B cell (primary cell): ENCODE results near the gene CACHD1. TPM values are rescaled to one million over a fixed set of nuclear protein-coding genes. Genes with fewer than 3 reads are reported as not detected.

ENCODE experiments used
- ATAC-seq: fragments of 200-7000 bp; cut with Tn5 transposase; one replicate; pipeline ENCODE4 v1.10.0; 2021; ENCODE audit warnings: low read depth, mild to moderate bottlenecking, moderate number of reproducible peaks, moderate library complexity
- CTCF ChIA-PET: fragments of 350-600 bp; sonication (Branson Sonifier 250); formaldehyde crosslinking; loops from one replicate; lab custom pipeline; 2021; ENCODE audit warnings: antibody characterized with exemption, inconsistent platforms; lab: Charles Lee
- POLR2A ChIA-PET: fragments of 350-600 bp; sonication (Branson Sonifier 250); formaldehyde crosslinking; loops from one replicate; lab custom pipeline; 2021; ENCODE audit warnings: antibody characterized with exemption; lab: Charles Lee
- DNase-seq: peaks from one replicate; pipeline ENCODE4 v3.0.0; 2013
- H2AFZ ChIP-seq: 2 replicates; pipeline ENCODE4 v1.6.1; 2012; ENCODE audit warnings: mild to moderate bottlenecking, low read depth, low read length; ENCODE audit not compliant: insufficient read depth, poor library complexity, severe bottlenecking
- H3K27ac ChIP-seq, 2 donors: 1 replicate in 1 of 2; 2 replicates in 1 of 2; pipeline ENCODE4 v1.5.1; 2012 to 2013; ENCODE audit warnings: low read length in 2 of 2, mild to moderate bottlenecking in 2 of 2, moderate library complexity in 1 of 2
- H3K27me3 ChIP-seq, 4 experiments: fragments of 200-600 bp in 1 of 4; sonication (generic) in 1 of 4; replicated peaks in 1 of 4; 1 replicate in 2 of 4; 2 replicates in 2 of 4; pipeline versions ENCODE4 v1.6.1 to v1.7.0; 2013 to 2016; ENCODE audit warnings: low read length in 3 of 4, mild to moderate bottlenecking in 2 of 4, mixed read lengths in 1 of 4, moderate library complexity in 1 of 4; ENCODE audit not compliant: insufficient read depth in 4 of 4, control insufficient read depth in 3 of 4; ENCODE audit errors: control extremely low read depth in 1 of 4
- H3K36me3 ChIP-seq, 2 experiments: replicated peaks in 1 of 2; 1 replicate in 1 of 2; 2 replicates in 1 of 2; pipeline versions ENCODE4 v1.6.1 to v1.7.1; 2013; ENCODE audit warnings: low read length in 1 of 2; ENCODE audit not compliant: insufficient read depth in 2 of 2, control insufficient read depth in 1 of 2; ENCODE audit errors: control extremely low read depth in 1 of 2, extremely low read depth in 1 of 2
- H3K4me1 ChIP-seq, 2 donors: fragments of 200-600 bp in 1 of 2; sonication (generic) in 1 of 2; 1 replicate in 1 of 2; 2 replicates in 1 of 2; pipeline versions ENCODE4 v1.5.1 to v1.6.1; 2013 to 2017; ENCODE audit warnings: low read length in 2 of 2; ENCODE audit not compliant: control insufficient read depth in 2 of 2, insufficient read depth in 2 of 2
- H3K4me2 ChIP-seq: replicated peaks from 2 replicates; pipeline ENCODE3; 2012; ENCODE audit warnings: mild to moderate bottlenecking, low read depth, low read length; ENCODE audit not compliant: poor library complexity, severe bottlenecking
- H3K4me3 ChIP-seq, 5 experiments: fragments of 200-600 bp in 1 of 5; sonication (generic) in 1 of 5; 1 replicate in 3 of 5; 2 replicates in 2 of 5; pipeline versions ENCODE4 v1.5.1 to v1.7.0; 2011 to 2016; ENCODE audit warnings: low read length in 4 of 5, mild to moderate bottlenecking in 4 of 5, low read depth in 2 of 5, control low read depth in 1 of 5, moderate library complexity in 1 of 5; ENCODE audit not compliant: insufficient read depth in 1 of 5; ENCODE audit errors: control extremely low read depth in 1 of 5, extremely low read depth in 1 of 5
- H3K79me2 ChIP-seq: fragments of 200-600 bp; sonication (generic); one replicate; pipeline ENCODE4 v1.6.0; 2016; ENCODE audit warnings: low read length; ENCODE audit not compliant: control insufficient read depth, insufficient read depth
- H3K9ac ChIP-seq: fragments of 200-600 bp; sonication (generic); 2 replicates; pipeline ENCODE4 v1.6.1; 2017; ENCODE audit warnings: mild to moderate bottlenecking, low read length, moderate library complexity
- H3K9me3 ChIP-seq, 3 donors: one replicate each; pipeline versions ENCODE4 v1.6.1 to v1.7.1; 2013; ENCODE audit warnings: low read length in 2 of 3; ENCODE audit not compliant: control insufficient read depth in 2 of 3, insufficient read depth in 1 of 3; ENCODE audit errors: control extremely low read depth in 1 of 3
- H4K20me1 ChIP-seq: 2 replicates; pipeline ENCODE4 v1.6.0; 2012; ENCODE audit warnings: mild to moderate bottlenecking, low read length; ENCODE audit not compliant: insufficient read depth, control insufficient read depth, poor library complexity, severe bottlenecking
- H3K27ac Mint-ChIP-seq: one replicate; pipeline ENCODE4 v1.8.0; 2021; ENCODE audit warnings: mixed read lengths
- H3K27me3 Mint-ChIP-seq: one replicate; pipeline ENCODE4 v1.8.0; 2021; ENCODE audit warnings: mixed read lengths
- H3K4me1 Mint-ChIP-seq: one replicate; pipeline ENCODE4 v1.8.0; 2021; ENCODE audit warnings: mixed read lengths
- H3K4me3 Mint-ChIP-seq: one replicate; pipeline ENCODE4 v1.8.0; 2021; ENCODE audit warnings: mixed read lengths
- H3K9me3 Mint-ChIP-seq: one replicate; pipeline ENCODE4 v1.8.0; 2022; ENCODE audit warnings: mixed read lengths; ENCODE audit not compliant: insufficient read depth
- EZH2 ChIP-seq: IDR thresholded peaks from 2 replicates; pipeline ENCODE4 v1.6.1; 2012; ENCODE audit warnings: borderline replicate concordance, low read depth, mild to moderate bottlenecking, moderate library complexity, low read length; ENCODE audit not compliant: insufficient read depth, poor library complexity, severe bottlenecking
- WGBS: methylation state at CpG from one replicate; pipeline ENCODE4 v1.1.5; 2013; ENCODE audit warnings: missing lambda C conversion rate; ENCODE audit not compliant: insufficient coverage; 5-methylcytosine and 5-hydroxymethylcytosine counted together
- intact Hi-C: fragments of 100-400 bp; cut with micrococcal nuclease; formaldehyde crosslinking; loops from one replicate; pipeline ENCODE4 v1.10.0; 2022
- polyA plus RNA-seq: library from polyadenylated mRNA; depleted of rRNA; stranded (reverse); fragments of >200 nt; gene quantifications from 2 replicates; pipeline ENCODE4 v1.2.3, GENCODE V29; 2012
- total RNA-seq, 2 donors: library from RNA; stranded (reverse); fragments of 120-200 nt in 1 of 2; gene quantifications; 1 replicate in 1 of 2; 2 replicates in 1 of 2; pipeline versions ENCODE4 v1.2.3 to v1.2.4, GENCODE V29; 2013 to 2022
- TF ChIP-seq, protein P1 (sequence below): fragments of 200-600 bp; IDR thresholded peaks from one replicate; pipeline ENCODE4 v1.8.0; 2022; ENCODE audit warnings: antibody characterized with exemption, mild to moderate bottlenecking

CACHD1 gene
- total and polyA plus RNA-seq, 2 donors (not counting 1 experiment from before 2014, with no cell fraction given): not detected

DNA sequence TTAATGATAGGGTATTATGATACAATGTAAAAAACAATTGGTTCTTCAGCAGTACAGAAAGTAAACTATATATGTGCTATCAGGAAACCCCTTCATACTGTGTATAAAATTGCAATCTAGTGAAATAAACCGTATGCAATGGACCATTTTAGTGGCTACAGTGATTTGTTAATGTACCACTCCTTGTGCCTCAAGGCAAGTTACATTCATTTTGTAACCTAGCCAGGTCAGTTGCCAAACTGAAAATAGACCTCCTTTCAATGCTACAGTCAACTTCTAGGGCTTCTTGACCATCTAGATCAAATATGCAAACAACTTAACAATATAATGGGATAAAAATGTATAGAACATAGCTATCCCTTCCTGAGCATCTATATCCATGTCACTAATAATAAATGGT, 223.0 kb downstream of the CACHD1 start:
- no peak overlapping the region for H3K9ac ChIP-seq
- H3K27ac ChIP-seq: no peak overlapping the region
- ATAC-seq: no peak
- H3K36me3 ChIP-seq: no peaks in the 10 kb centered on the region
- H3K4me2 ChIP-seq: no peak overlapping the region
- H3K4me1 ChIP-seq: no peaks in the 10 kb centered on the region
- TF ChIP-seq, protein P1, sequence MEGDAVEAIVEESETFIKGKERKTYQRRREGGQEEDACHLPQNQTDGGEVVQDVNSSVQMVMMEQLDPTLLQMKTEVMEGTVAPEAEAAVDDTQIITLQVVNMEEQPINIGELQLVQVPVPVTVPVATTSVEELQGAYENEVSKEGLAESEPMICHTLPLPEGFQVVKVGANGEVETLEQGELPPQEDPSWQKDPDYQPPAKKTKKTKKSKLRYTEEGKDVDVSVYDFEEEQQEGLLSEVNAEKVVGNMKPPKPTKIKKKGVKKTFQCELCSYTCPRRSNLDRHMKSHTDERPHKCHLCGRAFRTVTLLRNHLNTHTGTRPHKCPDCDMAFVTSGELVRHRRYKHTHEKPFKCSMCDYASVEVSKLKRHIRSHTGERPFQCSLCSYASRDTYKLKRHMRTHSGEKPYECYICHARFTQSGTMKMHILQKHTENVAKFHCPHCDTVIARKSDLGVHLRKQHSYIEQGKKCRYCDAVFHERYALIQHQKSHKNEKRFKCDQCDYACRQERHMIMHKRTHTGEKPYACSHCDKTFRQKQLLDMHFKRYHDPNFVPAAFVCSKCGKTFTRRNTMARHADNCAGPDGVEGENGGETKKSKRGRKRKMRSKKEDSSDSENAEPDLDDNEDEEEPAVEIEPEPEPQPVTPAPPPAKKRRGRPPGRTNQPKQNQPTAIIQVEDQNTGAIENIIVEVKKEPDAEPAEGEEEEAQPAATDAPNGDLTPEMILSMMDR: no peak
- no peak for TF ChIP-seq EZH2
- H3K4me3 Mint-ChIP-seq: no peak overlapping the region
- no peaks in the 10 kb centered on the region for H4K20me1 ChIP-seq
- CTCF ChIA-PET: no interaction called here
- intact Hi-C loops: no loop called here
- no peaks in the 10 kb centered on the region for H3K9me3 Mint-ChIP-seq
- no peak for DNase-seq
- no peaks in the 10 kb centered on the region for H3K4me1 Mint-ChIP-seq
- peaks cover 20% of the 10 kb centered on the region for H3K27me3 Mint-ChIP-seq
- WGBS: no CpG with 5 or more reads among the region's 1 CpG
- no peak overlapping the region for H3K27ac Mint-ChIP-seq
- H3K9me3 ChIP-seq: no peaks in the 10 kb centered on the region
- no peaks in the 10 kb centered on the region for H3K79me2 ChIP-seq
- H2AFZ ChIP-seq: no peak overlapping the region
- no peaks in the 10 kb centered on the region for H3K27me3 ChIP-seq
- H3K4me3 ChIP-seq: no peak overlapping the region
- POLR2A ChIA-PET: no interaction called here

DNA sequence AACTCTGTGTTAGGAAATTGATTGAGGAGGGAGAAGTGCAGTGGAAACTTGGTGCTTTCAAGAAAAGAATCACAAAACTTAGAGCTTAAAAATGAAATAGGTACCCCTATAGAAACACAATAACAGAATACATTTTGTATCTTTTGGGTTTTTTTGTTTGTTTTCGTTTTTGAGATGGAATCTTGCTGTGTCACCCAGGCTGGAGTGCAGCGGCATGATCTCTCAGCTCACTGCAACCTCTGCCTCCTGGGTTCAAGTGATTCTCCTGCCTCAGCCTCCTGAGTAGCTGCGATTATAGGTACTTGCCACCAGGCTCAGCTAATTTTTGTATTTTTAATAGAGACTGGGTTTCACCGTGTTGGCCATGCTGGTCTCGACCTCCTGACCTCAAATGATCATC, 223.5 kb downstream of the CACHD1 start:
- intact Hi-C loops: no loop called here
- no peaks in the 10 kb centered on the region for H3K9me3 Mint-ChIP-seq
- Histone ChIP-seq H3K4me3 (no peak overlapping the region), H3K27me3 (no peaks in the 10 kb centered on the region), H4K20me1 (no peaks in the 10 kb centered on the region), H3K9me3 (no peaks in the 10 kb centered on the region), H3K27ac (no peak overlapping the region), H3K36me3 (no peaks in the 10 kb centered on the region), H3K79me2 (no peaks in the 10 kb centered on the region), H3K4me2 (no peak overlapping the region), H3K4me1 (no peaks in the 10 kb centered on the region), H3K9ac (no peak overlapping the region), H2AFZ (no peak overlapping the region)
- no peak for TF ChIP-seq EZH2
- TF ChIP-seq, protein P1: no peak
- ChIA-PET CTCF (no interaction called here), POLR2A (no interaction called here)
- H3K4me1 Mint-ChIP-seq: no peaks in the 10 kb centered on the region
- ATAC-seq (no peak), DNase-seq (no peak)
- 85% methylated on average over 5 of the region's 5 CpGs for WGBS
- no peak overlapping the region for H3K27ac Mint-ChIP-seq
- H3K27me3 Mint-ChIP-seq: peaks cover 20% of the 10 kb centered on the region
- no peak overlapping the region for H3K4me3 Mint-ChIP-seq
